Ishikawa (cell line): Measurements from ENCODE around the gene ZNF678.

Experiments used
- CEBPB ChIP-seq: IDR thresholded peaks from 2 replicates; pipeline ENCODE4 v1.6.1; 2012
- CREB1 ChIP-seq: IDR thresholded peaks from 2 replicates; pipeline ENCODE4 v1.6.1; 2012; ENCODE audit warnings: low read depth
- EGR1 ChIP-seq: IDR thresholded peaks from 2 replicates; pipeline ENCODE4 v1.6.1; 2012
- EP300 ChIP-seq: IDR thresholded peaks from 2 replicates; pipeline ENCODE4 v1.6.1; 2012; ENCODE audit warnings: borderline replicate concordance
- FOXM1 ChIP-seq: IDR thresholded peaks from 2 replicates; pipeline ENCODE4 v1.6.1; 2012; ENCODE audit warnings: low read depth, borderline replicate concordance
- NFIC ChIP-seq: IDR thresholded peaks from 2 replicates; pipeline ENCODE4 v1.6.1; 2012
- RAD21 ChIP-seq: IDR thresholded peaks from 2 replicates; pipeline ENCODE4 v1.6.1; 2012; ENCODE audit warnings: low read depth
- REST ChIP-seq: IDR thresholded peaks from 2 replicates; pipeline ENCODE4 v1.6.1; 2012; ENCODE audit warnings: low read depth, mild to moderate bottlenecking
- TAF1 ChIP-seq: IDR thresholded peaks from 2 replicates; pipeline ENCODE4 v1.6.1; 2012; ENCODE audit warnings: low read depth, mild to moderate bottlenecking
- TCF12 ChIP-seq: IDR thresholded peaks from 2 replicates; pipeline ENCODE4 v1.6.1; 2012; ENCODE audit warnings: low read depth
- TEAD4 ChIP-seq: IDR thresholded peaks from 2 replicates; pipeline ENCODE4 v1.6.1; 2012
- USF1 ChIP-seq: IDR thresholded peaks from 2 replicates; pipeline ENCODE4 v1.6.1; 2012
- YY1 ChIP-seq: IDR thresholded peaks from 2 replicates; pipeline ENCODE4 v1.6.1; 2012; ENCODE audit warnings: low read depth
- ZBTB7A ChIP-seq: IDR thresholded peaks from 2 replicates; pipeline ENCODE4 v1.6.1; 2012; ENCODE audit warnings: low read depth
- TF ChIP-seq, protein P1 (sequence below): IDR thresholded peaks from 2 replicates; pipeline ENCODE4 v1.6.1; 2012

The ZNF678 gene

DNA sequence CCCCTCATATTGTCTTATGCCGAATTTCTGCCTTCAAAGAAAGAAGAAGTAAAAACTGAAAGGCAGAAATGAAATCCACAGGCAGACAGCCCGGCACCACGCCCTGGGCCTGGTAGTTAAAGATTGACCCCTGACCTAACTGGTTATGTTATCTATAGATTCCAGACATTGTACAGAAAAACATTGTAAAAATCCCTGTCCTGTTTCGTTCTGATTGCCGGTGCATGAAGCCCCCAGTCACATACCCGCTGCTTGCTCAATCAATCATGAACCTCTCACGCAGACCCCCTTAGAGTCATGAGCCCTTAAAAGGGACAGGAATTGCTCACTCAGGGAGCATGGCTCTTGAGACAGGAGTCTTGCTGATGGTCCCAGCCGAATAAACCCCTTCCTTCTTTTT lies 122.5 kb downstream of the ZNF678 start:
- TF ChIP-seq TCF12 (no peak), CREB1 (no peak), ZBTB7A (no peak), FOXM1 (no peak), REST (no peak), YY1 (no peak), USF1 (no peak), CEBPB (no peak), RAD21 (no peak), EP300 (no peak), NFIC (no peak), TEAD4 (no peak), EGR1 (no peak), TAF1 (no peak)
- TF ChIP-seq, protein P1, sequence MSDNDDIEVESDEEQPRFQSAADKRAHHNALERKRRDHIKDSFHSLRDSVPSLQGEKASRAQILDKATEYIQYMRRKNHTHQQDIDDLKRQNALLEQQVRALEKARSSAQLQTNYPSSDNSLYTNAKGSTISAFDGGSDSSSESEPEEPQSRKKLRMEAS: no peak

DNA sequence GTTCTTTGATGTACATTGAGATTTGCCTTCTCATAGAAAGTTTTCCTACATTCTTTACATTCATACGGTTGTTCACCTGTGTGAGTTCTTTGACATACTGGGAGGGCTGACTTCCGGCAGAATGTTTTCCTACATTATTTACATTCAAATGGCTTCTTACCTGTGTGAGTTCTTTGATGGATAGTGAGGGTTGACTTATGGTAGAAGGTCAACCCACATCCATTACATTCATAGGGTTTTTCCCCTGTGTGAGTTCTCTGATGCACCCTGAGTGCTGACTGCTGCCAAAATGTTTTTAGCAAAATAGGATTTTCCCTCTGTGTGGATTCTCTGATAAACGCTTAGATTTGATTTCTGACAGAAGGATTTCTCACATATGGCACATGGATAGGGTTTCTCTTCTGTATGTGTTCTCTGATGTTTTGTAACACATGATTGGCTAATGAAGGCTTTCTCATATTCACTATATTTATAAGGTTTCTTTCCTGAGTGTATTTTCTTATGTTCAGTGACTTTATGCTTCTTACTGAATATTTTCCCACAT lies 134.0 kb downstream of the ZNF678 start:
- no peak for TF ChIP-seq USF1
- no peak for TF ChIP-seq FOXM1

GRCh38 chr1:227707846-227708245 lies 144.5 kb downstream of the ZNF678 start:
- no peak for TF ChIP-seq EP300
- TF ChIP-seq USF1: no peak
- TF ChIP-seq EGR1: no peak
- TF ChIP-seq, protein P1: no peak
- TF ChIP-seq RAD21: no peak
- no peak for TF ChIP-seq REST
- no peak for TF ChIP-seq CREB1
- TF ChIP-seq YY1: no peak

- TF ChIP-seq EGR1: no peak
- no peak for TF ChIP-seq YY1
- TF ChIP-seq RAD21: no peak
- TF ChIP-seq NFIC: no peak
- TF ChIP-seq FOXM1: no peak
- no peak for TF ChIP-seq REST
- TF ChIP-seq, protein P1: no peak
Observed at GRCh38 chr1:227709451-227709850, 146.1 kb downstream of the ZNF678 start.

DNA sequence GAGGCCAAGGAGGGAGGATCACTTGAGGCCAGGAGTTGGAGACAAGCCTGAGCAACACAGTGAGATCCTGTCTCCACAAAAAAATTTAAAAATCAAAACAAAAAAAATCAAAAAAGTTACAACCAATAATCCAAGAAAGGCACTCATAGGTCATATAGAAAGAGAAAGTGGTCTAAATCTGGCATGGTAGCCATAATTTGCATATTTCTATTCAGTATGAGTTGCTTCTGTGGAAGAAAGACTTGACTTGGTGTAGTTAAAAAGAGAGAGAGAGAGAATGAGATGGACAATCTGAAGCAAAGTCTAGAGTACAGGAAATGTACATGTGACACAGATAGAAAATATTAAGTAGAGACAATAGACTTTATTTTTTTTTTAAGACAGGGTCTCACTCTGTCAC lies 149.3 kb downstream of the ZNF678 start:
- TF ChIP-seq NFIC (no peak), USF1 (no peak), TEAD4 (no peak), ZBTB7A (no peak), FOXM1 (no peak), CEBPB (no peak), YY1 (no peak), EP300 (no peak), RAD21 (no peak), TCF12 (no peak)
